ENCODE measurements around the gene EPHA6.
"Not testable (repeated sequence)": the region's sequence is repeated elsewhere in the genome, so short reads cannot be mapped to it uniquely, and the experiment has no call there.

EPHA6 gene

DNA sequence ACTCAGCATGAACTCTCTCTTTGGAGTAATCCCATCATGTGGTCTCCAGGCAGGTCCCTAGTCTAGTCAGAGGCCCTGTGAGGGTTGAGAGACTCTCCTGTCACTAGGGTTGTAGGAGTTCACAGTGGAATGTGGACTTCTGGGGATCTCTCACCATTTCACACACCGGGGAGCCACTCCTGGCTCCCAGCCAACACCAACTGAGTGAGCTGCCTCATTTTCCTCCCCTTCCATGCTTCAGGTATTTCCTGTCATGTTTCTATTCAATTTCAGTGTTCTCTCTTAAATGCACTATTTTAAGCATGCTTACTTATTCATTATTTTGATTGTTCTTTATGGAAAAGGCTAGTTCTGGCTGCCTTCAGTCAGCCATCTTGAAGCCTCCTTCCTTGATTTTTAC is 482.6 kb downstream of the EPHA6 start:
- no peak for DNase-seq

DNA sequence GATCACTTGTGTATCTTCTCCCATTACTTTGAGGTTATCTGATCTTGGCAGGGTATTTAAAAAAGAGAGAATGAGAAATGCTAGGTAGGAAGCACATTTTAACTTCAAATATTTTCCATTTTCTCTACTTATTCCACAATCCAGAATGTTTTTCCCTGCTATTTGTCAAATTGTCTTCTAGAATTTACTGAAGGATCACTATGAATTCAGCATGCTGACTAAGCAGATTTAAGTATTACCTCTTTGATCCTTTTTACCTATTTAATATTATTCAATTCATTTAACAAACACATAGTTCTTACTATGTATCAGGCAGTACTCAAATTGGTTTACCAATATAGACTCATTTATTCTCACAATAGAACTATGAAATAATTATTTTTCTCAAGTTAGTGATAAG is 486.7 kb downstream of the EPHA6 start:
- no peak for DNase-seq

DNA sequence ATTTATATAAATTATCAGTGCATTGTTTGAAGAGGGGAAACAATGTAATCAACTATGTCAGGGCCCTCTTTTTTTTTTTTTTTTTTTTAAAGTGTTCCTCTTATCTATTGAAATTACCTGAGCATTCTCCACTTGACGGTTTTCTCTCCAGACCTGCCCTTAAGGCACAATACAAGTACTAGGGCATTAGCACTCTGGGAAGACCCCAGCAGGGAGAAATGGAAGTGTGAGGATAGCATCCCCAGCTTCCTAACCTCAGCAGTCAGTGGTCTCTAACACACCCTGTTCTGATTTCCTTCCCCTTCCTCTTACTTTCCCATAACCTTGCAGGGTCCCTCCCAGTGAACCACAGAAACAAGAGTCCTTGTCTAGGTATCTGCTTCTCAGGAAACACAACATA is 491.8 kb downstream of the EPHA6 start:
- no peak for DNase-seq

DNA sequence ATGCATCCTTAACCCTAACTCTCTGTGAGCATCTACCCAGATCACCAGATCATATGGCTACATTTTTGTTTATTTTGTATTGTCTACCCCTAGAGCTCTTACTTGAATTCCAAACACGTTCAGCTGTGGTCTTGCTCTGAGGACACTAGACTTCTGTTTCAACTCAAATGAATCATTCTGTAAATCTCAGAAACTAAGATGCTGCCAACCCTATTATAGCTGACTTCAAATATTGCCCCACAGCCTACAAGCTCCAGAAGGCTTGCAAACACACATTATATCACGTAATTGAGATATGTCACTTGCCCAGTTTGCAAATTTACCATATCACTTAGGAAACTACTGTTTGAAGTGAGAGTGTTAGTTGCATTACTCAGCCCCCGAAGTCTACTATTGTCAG is 524.0 kb downstream of the EPHA6 start:
- DNase-seq = no peak

- DNase-seq = no peak
Measured at GRCh38 chr3:97340940-97341339, 526.5 kb downstream of the EPHA6 start.

GRCh38 chr3:97347780-97348179 is 533.4 kb downstream of the EPHA6 start:
- no peak for DNase-seq

DNA sequence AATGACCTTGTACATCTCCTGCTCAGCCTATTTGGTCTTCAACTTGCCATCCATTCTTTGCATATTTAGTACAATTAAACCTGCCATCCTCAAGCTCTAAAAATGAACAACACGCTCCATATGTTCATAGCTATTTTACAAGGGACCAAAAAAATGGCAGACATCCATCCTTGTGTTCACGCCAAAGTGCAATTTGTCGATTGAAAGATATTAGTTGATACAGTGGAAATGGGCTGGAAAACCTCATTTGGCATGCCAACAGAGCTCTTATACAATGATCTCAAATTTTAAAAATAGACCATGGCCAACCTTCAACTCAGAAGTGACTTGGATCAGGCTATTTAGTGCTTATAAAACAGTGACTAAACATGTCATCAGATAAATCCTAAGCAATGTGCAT is 536.6 kb downstream of the EPHA6 start:
- peak; percentile 6 for DNase-seq

DNA sequence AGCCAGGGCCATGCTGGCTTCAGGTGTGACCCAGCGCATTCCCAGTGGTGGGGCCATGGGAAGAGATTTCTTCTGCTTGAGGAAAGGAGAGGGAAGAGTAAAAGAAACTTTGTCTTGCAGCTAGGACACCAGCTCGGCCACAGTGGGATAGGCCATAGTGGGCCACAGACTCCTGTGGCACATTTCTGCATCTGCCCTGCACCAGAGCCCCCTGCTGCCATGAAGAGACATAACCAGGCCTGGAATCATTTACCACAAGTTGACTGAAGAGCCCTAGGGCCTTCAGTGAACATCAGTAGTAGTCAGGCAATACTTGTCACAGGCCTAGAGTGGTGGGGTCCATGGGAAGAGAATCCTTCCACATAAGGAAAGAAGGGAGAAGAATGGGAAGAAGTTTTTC is 538.8 kb downstream of the EPHA6 start:
- no peak for DNase-seq

GRCh38 chr3:97359977-97360376 is 545.6 kb downstream of the EPHA6 start:
- DNase-seq = no peak

DNA sequence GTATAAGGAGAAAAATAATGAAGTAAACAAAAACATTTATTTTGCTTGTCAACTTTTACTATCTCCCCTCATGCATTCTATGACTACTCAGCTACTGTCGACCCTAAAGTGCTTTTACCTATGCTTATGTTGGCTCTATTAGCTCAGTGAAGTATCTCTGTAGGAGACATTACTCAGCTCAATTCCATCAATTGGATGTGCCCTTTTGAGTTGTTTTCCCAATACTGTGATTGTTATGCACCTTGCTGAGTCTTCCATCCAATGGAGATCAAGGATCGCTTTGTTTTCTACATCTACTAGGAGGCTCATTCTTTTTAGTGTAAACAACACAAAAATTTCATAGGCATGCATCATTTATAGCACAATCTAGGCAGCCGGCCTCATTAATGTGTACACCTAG is 546.4 kb downstream of the EPHA6 start:
- no peak for DNase-seq

GRCh38 chr3:97384583-97384982 is 570.2 kb downstream of the EPHA6 start:
- no peak for DNase-seq

DNA sequence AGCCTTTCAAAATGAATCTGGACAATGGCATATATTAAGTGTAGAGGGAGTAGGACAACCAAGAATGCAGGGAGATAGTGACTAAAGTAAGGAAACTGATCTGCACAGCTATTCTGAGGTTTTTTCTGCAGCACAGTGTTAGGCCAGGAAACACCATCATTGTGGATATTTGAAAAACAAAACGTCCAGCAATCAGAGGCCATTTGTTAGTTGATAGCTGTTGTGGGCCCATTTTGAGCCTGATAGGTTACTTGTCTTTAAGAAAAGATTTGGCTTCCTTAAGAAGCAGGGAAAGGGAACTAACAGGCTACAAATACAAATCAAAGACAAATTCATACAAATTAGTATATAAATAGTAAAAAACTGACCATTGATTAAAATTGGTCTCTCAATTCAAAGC is 574.4 kb downstream of the EPHA6 start:
- no peak for DNase-seq

- DNase-seq = no peak
Measured at GRCh38 chr3:97389936-97390335, 575.5 kb downstream of the EPHA6 start.

DNA sequence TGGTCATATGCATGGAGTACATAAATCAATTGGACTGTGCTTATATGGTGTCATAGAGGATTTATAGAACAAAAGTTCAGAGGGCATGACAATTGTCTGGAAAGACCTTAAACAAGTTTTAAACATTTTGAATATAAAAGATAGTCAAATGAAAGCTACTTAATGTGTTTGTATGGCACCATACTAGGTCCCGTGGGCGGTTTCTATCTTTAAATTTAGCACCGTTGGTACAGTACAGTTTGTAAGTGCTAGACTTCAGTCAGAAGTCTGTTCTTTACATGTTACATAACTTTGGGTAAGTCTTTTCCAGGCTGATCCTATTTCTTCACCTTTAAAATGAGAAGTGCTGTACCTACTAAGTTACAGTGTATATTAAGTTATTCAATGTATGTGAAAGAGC is 576.8 kb downstream of the EPHA6 start:
- DNase-seq = no peak

DNA sequence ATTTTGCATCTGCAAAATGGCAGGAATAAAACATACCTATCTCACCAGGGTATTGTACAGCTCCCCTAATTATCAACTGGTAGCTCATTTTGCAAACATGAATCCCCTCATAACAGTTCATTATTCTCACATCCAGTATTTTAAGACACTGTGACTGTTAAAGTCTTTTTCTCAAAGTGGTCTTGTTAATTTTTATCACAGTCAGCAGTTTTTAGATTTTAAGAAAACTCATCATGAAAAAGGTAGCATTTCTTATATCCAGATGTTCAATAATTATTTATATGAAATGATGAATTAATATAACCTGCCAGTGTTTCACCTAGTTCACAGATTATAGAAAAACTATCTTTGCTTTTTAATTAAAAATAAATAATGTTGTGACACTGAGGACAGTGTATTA is 595.2 kb downstream of the EPHA6 start:
- no peak for DNase-seq

GRCh38 chr3:97421565-97421964 is 607.2 kb downstream of the EPHA6 start:
- DNase-seq = no peak

- DNase-seq = no peak
Measured at GRCh38 chr3:97425002-97425401, 610.6 kb downstream of the EPHA6 start.

- no peak for DNase-seq
Measured at GRCh38 chr3:97430601-97431000, 616.2 kb downstream of the EPHA6 start.

GRCh38 chr3:97432914-97433313 is 618.5 kb downstream of the EPHA6 start:
- DNase-seq = no peak

- DNase-seq = no peak
Measured at GRCh38 chr3:97438131-97438530, 623.7 kb downstream of the EPHA6 start.

DNA sequence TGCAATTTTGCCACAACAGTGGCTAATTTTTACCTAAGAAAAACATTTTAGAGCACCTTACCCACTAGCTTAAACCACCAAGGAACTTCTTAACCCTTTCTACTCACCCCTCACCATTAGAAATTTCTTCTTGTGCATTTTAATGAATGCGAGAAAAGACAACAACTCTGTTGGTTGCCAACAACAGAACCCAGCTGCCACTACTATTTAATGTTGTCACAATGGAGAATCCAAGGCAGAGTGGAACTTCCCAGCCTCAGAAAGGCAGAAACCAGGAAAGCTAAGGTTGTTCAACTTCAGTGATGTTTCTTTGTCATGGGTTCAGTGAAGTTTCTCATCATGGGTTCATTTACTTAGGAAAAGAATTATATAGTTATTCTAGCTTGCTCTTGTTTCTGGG is 625.0 kb downstream of the EPHA6 start:
- no peak for DNase-seq

DNA sequence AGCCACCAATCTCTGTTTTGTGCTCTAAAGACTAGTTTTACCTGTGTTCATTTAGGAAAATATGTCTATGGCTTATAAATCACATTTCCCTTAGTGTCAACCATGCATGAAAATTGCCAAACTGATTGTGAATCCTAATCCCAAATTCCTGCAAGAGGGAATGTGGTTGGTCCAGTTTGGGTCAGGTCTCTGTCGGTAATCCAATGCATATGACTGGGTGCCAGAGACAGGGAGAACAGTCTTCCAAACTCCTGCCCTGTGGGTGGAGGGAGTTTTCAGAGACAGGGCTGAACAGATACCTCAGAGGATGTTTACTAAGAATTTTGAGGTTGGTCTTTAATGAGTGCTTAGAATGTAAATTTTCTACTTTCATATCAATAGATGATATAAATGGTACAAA is 649.6 kb downstream of the EPHA6 start:
- DNase-seq = no peak

GRCh38 chr3:97470481-97470880 is 656.1 kb downstream of the EPHA6 start:
- no peak for DNase-seq

DNA sequence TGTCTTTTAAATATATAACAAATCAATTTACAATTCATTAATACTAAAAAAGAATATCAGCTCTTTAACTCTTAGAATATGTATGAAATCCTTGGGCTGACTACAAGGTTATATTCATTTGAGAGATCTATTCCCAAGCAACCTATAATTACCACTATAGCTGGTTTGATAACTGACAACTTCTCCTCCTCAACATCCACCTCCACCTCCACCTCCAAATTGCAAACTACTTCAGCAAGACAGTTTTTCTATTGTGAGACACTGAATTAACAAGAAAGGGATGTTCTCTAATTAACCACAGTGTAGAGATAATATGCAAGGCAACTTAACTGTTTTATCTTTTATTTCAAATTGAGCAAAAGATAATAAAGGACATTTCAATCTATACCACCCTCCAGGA is 665.3 kb downstream of the EPHA6 start:
- DNase-seq = no peak

DNA sequence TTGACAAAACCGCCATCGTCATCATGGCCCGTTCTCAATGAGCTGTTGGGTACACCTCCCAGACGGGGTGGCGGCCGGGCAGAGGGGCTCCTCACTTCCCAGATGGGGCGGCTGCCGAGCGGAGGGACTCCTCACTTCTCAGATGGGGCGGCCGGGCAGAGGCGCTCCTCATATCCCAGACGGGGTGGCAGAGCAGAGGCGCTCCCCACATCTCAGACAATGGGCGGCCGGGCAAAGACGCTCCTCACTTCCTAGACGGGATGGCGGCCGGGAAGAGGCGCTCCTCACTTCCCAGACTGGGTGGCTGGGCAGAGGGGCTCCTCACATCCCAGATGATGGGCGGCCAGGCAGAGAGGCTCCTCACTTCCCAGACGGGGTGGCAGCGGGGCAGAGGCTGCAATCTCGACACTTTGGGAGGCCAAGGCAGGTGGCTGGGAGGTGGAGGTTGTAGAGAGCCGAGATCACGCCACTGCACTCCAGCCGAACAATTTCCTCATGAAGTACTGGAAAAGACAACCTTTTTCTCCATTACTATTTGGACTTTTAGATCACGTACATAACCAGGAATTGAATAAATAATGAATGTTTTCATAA is 666.4 kb downstream of the EPHA6 start:
- DNase-seq = not testable (repeated sequence)

- no peak for DNase-seq
Measured at GRCh38 chr3:97481416-97481815, 667.0 kb downstream of the EPHA6 start.
